ENCODE measurements around the gene HDDC2.
"Not testable (repeated sequence)": the region's sequence is repeated elsewhere in the genome, so short reads cannot be mapped to it uniquely, and the experiment has no call there.

Gene HDDC2

GRCh38 chr6:125306756-125307149, 5.0 kb upstream of the HDDC2 start:
- DNase-seq (ENCODE audit: low read depth), result no peak

DNA sequence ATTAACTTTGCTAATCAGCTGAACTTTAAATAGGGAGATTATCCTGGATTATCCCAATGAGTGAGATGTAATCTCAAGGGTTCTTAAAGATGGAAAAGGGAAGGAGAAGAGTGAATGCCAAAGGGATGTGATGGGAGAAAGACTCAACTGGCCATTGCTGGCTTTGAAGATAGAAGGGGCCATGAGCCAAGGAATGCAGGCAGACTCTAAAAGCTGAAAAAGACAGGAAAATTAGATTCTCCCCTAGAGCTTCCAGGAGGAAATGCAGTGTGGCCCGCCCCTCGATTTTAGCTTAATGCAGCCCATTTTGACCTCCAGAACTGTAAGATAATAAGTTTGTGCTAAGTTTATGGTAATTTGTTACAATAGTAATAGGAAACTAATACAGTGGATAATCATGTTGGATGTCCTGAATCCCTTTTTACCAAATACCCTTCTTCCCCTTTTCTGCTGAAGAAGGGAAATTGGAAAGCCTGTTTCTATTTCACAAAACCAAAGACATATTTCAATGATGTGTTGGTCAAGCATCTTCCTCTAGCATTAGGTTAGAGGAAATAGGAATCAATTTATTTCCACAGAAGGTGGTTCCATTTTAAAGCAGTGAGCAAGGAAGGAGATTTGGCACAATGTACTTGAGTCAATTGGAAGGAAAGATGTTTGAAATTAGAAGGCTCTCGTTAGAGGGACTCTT, 3.3 kb upstream of the HDDC2 start:
- no peak for DNase-seq (ENCODE audit: low read depth)

GRCh38 chr6:125303512-125303854, 1.7 kb upstream of the HDDC2 start:
- DNase-seq (ENCODE audit: low read depth), result no peak

DNA sequence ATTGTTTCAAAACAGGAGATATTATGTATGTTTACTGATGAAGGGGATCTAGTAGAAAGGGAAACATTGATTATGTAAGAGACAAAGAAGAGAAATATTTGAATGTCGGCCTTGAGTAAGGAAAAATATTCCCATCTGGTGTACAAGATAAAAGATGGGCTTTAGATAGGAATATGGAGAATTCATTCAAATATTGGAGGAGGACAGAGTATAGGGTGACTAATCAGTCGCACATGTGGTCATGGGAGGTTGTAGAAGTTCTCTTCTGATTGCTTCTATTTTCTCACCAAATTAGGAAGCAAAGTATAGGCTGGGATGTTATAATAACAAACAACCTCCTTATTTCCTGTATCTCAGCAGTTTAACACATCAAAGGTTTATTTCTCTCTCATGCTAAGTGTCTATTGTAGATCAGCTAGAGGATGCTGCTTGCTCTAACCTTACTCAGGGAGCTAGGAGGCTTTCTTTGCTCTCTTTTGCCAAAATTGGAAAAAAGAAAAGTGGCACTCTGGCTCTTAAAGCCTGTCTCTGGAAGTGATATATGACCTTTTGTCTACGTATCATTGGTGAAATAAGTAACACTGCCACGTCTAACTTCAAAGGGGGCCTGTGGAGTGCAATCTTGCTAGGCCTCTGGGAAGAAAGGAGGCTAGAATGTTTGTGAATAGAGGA, 1.2 kb upstream of the HDDC2 start:
- DNase-seq (ENCODE audit: low read depth), result no peak

DNA sequence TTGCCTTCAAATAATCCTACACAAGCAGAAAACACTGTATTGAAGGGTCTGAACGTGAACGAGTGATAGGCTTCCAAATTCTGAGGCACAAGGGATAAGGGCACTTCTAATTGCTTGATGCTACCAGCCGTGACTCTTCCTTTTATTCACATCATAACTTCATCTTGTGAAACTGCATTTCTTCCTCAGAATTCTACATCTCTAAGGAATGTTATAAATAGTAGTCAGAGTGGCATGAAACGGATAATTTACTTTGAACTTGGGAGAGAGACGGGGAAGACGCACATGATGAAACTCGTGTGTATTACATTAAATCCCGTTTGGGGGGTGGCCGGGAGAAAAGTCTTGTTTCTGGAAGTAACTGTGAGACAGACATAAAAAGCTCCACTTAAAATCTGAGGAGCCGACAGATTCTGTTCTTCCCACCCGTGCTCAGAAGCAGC, 754 bp downstream of the HDDC2 start:
- no peak for DNase-seq (ENCODE audit: low read depth)

GRCh38 chr6:125299257-125299656, 2.5 kb downstream of the HDDC2 start:
- DNase-seq (ENCODE audit: low read depth), result no peak

DNA sequence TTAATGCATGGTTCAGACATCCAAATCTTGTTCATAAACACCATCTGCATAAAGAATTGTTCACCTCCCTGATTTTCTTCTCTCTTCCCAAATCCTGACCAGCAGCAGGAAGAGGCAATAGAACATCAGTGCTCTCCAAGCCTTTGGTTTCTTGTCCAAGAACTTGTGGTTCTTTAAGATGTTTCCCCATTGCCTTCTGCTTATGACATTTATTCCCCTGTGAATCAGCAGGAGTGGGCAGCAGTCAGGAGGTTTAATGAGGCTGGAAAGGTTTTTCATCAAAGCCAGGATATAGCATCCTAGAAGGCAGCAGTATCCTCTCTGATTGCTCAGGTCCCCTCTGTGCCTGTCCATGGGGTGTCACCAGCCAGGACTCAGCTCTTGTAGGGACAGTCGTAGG, 5.3 kb downstream of the HDDC2 start:
- DNase-seq (ENCODE audit: low read depth), result no peak

GRCh38 chr6:125294925-125295324, 6.8 kb downstream of the HDDC2 start:
- no peak for DNase-seq (ENCODE audit: low read depth)

- no peak for DNase-seq (ENCODE audit: low read depth)
Measured at GRCh38 chr6:125294036-125294435, 7.7 kb downstream of the HDDC2 start.

GRCh38 chr6:125293587-125293986, 8.2 kb downstream of the HDDC2 start:
- no peak for DNase-seq (ENCODE audit: low read depth)

GRCh38 chr6:125287718-125288117, 14.0 kb downstream of the HDDC2 start:
- no peak for DNase-seq (ENCODE audit: low read depth)

DNA sequence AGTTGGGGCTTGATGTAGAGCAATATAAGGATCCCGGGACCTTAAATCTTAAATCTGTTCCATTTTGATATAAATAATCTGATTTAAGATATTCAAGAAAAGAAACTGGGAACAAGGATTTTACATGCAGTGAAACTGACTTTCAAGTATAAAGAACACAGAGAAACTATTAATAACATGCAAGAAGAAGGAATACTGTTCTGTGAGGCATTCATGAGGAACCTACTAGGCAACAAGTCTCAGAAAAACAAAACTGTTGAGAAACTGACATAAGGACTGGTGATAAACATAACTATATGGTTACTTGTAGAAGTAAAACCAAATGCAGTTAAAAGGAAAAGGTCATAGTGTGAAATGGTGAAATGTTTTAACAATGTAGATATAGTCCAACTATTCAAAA, 15.8 kb downstream of the HDDC2 start:
- DNase-seq (ENCODE audit: low read depth), result no peak

- no peak for DNase-seq (ENCODE audit: low read depth)
Measured at GRCh38 chr6:125285353-125285752, 16.4 kb downstream of the HDDC2 start.

DNA sequence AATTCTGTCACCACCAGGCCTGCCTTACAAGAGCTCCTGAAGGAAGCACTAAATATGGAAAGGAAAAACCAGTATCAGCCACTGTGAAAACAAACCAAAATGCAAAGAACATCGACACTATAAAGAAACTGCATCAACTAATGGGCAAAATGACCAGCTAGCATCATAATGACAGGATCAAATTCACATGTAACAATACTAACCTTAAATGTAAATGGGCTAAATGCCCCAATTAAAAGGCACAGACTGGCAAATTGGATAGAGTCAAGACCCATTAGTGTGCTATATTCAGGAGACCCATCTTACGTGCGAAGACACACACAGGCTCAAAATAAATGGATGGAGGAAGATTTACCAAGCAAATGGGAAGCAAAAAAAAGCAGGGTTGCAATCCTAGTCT, 19.3 kb downstream of the HDDC2 start:
- not testable (repeated sequence) for DNase-seq (ENCODE audit: low read depth)

GRCh38 chr6:125280370-125281035, 21.3 kb downstream of the HDDC2 start:
- DNase-seq (ENCODE audit: low read depth), result not testable (repeated sequence)

- DNase-seq (ENCODE audit: low read depth), result no peak
Measured at GRCh38 chr6:125279961-125280360, 21.8 kb downstream of the HDDC2 start.

- DNase-seq (ENCODE audit: low read depth), result no peak
Measured at GRCh38 chr6:125277838-125278237, 23.9 kb downstream of the HDDC2 start.

DNA sequence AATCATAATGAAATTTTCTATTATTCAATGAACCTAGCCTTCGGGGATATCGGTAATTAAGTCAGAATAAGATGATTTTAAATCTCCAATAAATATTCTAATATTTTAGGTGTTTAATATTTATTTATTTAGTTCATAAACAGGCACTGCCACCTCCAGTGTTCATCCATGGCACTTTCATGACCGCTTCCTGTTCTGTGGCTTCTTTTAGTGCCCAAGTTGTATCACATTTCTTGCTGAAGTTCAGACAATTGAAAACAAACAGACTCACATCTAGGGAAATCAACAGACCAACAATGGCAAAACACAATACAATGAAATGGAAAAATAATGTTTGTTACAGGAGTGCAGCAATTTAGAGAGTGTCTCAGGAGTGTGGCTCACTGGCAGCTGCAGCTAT, 26.0 kb downstream of the HDDC2 start:
- DNase-seq (ENCODE audit: low read depth), result no peak

- DNase-seq (ENCODE audit: low read depth), result no peak
Measured at GRCh38 chr6:125274935-125275334, 26.8 kb downstream of the HDDC2 start.

- no peak for DNase-seq (ENCODE audit: low read depth)
Measured at GRCh38 chr6:125273965-125274364, 27.8 kb downstream of the HDDC2 start.

DNA sequence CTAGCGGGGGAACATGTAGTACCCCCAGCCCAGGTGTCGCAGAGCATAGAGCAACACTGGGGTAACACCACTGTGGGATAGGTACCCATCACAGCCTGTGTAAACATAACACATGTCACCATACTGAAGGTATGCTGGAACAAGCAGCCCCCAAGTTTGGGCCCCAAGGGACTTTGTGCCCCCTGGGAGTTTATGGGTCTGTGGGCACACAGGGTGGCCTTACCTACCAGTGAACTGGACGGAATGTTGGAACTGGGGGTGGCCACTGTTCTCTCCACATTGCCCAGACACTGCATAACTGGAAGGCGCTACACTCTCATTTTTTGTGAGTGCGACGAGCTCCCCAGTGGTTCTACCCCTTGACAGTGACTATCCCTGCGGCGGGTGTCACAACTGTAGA, 28.5 kb downstream of the HDDC2 start:
- DNase-seq (ENCODE audit: low read depth), result no peak

DNA sequence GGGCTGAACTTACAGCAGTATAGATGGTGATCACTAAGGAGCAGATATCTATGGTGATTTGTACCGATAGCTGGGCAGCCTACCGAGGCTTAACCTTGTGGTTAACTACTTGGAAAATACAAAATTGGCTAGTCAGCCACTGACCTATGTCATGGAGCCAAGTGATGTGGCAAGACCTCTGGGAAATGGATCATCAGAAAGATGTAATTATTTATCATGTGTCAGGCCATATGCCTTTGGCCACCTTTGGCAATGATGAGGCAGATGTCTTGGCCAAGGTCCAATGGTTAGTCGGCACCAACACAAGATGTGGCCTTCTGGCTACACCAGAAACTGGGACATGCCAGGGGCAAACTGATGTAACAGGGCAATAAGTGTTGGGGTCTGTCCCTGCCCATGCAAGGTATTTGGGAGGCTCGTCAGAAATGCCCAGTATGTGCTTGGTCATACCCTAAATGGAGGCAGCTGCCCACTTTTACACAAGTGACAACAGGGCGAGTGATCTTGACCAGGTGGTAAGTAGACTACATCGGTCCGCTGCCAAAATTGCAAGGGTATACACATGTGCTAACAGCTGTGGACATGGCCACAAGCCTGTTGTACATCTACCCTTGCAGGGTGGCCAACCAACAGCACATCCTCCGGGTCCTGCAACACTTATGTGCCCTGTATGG, 30.1 kb downstream of the HDDC2 start:
- DNase-seq (ENCODE audit: low read depth), result no peak

DNA sequence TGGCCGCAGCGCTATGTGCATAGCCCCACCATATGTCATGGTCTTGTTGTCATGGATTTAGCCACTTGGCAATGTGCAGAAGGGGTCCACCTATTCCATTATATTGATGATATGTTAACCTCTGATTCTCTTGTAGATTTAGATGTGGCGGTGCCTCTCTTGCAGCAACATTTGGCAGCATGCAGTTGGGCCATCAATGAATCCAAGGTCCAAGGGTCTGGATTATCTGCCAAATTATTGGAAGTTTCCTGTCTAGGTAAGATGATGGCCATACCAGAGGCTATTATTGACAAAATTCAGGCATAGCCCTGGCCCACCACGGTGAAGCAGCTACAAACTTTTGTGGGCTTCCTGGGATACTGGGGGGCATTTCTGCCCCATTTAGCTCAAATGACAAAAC, 31.4 kb downstream of the HDDC2 start:
- no peak for DNase-seq (ENCODE audit: low read depth)
